ENCODE measurements around the gene EFCAB9.
"Not testable (repeated sequence)": the region's sequence is repeated elsewhere in the genome, so short reads cannot be mapped to it uniquely, and the experiment has no call there.

The EFCAB9 gene

DNA sequence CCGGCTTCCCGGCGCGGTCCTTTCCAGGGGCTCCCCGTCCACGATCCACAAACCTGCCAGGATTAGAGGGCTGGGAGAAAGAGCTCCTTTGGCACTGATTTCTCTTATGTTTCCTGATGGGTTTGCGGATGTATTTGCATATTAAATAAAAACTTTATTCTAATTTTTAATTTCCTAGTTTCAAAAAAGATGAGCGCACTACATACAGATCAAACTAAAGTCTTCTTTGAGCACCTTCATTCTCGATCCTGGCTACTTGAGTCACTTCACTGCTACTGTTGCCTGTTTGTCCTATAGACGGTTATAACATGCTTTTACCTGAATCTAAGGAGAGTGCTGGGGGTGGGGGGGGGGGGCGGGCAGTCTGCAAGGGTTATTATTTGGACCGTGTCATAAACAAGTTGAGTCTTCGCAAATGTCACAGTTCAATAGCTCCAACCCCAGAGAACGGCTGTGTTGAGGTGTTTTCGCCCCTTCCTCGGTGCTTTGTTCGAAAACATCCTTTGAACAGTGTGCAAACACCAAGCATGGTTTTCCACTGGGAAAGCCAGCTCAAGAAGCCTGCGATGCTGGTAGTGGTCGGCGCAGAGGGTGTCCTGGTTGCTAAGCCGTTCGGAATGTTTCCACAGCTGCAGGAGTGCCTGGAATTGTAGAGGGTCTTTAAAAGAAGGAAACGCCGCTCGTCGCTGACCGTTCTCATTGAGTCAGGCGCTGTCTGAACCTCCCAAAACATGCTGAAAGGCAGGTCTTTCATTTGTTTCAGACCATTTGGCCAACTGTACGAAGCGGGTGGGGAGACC is 4.9 kb upstream of the EFCAB9 start:
- DNase-seq, result no peak

DNA sequence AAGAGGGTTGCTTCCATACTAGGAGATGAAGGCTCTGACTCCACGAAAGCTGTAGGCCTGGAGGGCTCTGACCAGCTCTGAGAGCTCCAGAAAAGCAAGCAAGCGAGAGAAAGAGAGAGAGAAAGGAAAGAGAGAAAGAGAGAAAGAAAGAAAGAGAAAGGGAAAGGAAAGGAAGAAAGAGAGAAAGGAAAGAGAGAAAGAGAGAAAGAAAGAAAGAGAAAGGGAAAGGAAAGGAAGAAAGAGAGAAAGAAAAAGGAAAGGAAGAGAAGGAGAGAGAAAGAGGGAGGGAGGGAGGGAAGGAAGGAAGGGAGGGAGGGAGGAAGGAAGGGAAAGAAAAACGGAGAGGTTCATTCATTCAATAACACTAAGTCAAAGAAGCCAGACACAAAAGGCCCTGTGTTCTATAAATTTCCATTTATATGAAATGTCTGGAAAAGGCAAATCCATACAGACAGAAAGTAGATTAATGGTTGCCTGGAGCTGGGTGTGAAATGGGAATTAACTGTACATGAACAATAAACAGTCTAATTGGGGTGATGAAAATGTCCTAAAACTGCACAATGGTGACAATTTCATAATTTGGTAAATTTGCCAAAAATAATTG is 4.2 kb upstream of the EFCAB9 start:
- no peak for DNase-seq

DNA sequence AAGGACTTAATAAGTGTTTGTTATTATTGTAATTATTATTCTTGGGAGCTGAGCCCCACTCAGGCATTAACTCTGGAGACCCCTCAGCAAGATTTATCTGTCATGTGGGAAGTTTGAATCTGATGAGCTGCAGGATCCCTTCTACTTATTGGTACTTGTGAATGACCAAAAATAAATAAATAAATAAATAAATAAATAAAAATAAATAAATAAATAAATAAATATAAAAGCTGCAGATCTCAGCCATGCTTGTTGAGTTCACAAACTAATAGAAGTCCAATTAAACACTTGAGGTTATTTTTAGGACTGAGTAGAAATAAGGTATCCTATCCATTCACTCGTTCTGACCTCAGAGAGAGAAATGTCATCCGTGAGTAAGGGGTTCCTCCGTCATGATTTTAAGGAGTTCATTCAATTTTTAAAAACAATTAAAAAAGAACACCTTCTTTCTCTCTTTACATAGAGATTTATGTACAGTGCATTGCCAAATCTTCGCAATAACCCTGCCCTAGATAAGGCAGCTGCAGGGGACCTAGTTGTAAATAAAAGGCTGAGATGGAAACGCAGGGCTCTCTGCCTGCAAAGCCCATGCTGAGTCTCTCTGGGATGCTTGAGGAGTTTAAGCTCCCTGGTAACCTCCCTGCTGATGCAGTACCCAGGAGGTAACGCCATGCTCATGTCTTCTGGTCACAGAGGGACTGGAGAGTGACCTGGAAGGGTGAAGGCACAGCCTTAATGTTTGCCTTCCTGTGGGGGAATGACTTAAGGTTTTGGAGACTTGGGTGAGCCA is 1.2 kb downstream of the EFCAB9 start:
- DNase-seq, result no peak

DNA sequence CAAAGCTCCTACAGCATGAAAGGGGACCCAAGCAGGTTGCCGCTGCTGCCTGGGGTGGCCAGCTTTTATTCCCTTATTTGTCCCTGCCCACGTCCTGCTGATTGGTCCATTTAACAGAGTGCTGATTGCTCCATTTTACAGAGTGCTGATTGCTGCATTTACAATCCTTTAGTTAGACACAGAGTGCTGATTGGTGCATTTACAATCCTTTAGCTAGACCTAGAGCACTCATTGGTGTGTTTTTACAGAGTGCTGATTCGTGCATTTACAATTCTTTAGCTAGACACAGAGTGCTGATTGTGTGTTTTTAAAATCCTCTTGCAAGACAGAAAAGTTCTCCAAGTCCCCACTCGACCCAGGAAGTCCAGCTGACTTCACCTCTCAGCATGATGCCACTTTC is 3.8 kb downstream of the EFCAB9 start:
- DNase-seq, result not testable (repeated sequence)

DNA sequence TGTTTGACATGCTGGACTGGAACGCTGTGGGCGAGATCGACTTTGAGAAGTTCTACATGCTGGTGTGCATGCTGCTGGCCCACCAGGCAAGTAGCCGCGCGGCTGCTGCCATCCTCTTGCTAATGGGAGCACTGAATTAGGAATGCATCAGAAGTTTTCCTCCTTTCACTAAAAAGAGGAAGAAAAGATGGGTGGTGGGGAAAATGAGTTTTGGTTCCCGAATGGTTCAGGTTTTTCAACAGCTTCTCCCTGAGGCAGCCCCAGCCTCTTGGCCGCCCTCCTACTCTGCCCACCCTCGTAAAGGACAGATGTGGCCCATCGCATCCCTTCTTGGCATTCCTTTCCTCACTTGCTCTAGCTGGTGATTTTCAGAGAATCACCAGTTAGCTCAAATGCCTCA is 5.5 kb downstream of the EFCAB9 start:
- no peak for DNase-seq

DNA sequence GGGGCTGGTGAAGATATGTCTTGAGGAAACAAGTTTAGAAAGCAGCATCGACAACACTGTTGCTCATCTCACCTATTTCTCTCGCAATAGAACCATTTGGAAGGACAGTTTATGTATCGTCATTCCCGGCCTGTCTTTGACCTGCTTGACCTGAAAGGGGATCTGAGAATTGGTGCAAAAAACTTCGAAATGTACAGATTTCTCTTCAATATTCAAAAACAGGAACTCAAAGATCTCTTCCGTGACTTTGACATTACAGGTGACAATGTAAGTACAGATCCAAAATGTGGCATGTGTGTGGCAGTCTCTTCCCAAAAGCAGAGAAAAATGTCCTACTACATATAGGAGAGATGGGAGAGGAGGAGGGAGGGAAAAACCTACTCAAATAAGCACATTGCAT is 6.5 kb downstream of the EFCAB9 start:
- no peak for DNase-seq

DNA sequence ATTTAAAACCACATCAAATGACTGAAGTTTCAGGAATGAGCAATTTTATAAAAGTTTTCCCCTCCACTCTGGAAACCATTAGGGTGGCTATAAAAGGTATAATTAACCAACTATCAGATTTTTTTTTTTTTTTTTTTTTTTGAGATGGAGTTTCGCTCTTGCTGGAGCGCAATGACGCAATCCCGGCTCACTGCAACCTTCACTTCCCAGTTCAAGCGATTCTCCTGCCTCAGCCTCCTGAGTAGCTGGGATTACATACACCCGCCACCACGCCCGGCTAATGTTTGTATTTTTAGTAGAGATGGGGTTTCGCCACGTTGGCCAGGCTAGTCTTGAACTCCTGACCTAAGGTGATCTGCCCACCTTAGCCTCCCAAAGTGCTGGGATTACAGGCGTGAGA is 12.0 kb downstream of the EFCAB9 start:
- not testable (repeated sequence) for DNase-seq

DNA sequence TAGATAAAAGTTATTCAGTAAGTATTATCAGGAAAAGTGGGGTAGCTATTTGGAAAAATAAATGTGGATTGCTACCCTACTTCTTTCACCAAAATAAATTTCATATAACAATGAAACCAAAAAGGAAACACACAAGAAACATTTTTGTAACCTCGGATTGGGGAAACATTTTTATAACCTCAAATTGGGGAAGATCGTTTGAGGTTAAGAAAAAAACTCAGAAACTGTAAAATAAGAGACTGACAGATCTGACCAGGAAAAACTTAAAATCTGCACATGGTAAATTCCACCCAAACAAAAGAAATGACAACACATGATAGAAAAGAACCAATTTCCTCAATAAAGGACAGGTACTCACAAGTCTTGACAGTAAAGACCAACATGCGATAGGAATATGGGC is 13.5 kb downstream of the EFCAB9 start:
- DNase-seq, result no peak

DNA sequence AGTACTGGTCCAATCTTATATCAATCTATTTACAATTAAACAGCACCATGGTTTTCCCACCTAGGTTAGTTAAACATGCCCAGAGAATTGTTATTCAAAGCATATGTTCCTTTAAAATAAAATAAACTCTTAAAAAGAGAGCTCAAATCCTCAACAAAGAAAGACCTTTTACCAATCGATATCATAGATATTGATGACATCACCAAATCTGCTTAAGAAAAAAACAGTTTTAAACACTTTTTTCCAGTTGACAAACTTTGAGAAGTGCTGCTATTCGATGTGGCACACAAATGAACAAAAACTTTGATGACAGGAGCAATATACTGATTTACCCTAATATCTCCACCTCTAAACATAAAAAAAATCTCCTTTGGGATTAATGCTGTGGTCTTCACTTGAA is 15.7 kb downstream of the EFCAB9 start:
- DNase-seq, result no peak

DNA sequence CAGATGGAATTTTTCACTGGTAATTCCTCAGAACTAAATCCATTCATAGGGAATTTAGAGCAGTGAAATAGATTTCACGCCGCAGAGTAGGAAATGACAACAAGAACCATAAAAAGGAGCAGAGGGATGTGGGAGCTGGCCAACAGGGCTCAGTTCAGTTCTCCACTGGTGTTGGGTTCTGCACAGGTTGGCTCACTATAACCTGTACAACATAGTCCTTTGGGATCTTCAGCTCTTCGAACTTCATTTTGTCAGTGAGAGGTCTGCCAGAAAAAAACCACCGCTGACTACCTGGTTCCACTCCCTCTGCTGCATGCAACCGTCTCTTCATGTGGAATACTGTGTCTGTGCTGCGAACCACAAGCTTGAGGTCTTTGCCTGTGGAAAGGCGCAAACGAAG is 17.7 kb downstream of the EFCAB9 start:
- DNase-seq, result no peak

DNA sequence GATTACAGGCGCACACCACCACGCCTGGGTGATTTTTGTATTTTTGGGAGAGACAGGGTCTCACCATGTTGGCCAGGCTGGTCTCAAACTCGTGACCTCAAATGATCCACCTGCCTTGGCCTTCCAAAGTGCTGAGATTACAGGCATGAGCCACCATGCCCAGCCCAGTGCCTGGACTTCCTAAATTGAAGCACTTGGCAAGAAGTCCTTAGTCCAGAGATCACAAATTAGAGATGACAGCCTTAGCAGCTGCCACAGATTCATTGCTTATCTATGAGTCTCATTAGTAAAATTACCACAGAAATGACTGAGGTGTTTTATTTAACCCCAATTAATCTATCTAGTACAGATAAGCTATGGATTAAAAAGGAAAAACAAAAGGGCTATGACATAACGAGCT is 19.2 kb downstream of the EFCAB9 start:
- DNase-seq, result no peak

DNA sequence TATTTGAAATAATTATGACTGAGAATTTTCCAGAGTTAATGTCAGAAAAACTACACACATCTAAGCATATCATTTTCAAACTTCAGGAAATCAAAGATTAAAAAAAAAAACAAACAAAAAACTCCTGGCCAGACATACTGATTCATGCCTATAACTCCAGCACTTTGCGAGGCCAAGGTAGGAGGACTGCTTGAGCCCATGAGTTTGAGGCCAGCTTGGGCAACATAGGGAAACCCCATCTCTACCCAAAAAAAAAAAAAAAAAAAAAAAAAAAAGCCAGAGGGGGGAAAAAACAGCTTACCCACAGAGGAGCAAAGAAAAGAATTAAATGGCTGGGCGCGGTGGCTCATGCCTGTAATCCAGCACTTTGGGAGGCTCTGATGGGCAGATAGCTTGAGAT is 22.4 kb downstream of the EFCAB9 start:
- no peak for DNase-seq

DNA sequence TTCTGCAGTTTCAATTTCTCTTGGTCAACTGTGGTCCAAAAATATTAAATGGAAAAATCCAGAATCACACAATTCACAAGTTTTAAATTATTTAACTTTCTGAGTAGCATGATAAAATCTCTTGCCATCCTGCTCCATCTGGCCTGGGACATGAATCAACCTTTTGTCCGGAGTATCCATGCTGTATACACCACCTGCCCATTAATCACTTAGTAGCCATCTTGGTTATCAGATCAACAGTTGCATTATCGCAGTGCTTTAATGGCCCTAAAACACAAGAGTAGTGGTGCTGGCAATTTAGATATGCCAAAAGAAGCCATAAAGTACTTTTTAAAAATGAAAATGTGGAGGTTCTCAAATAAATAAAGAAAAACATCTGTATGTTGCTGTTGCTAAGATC is 25.3 kb downstream of the EFCAB9 start:
- no peak for DNase-seq

DNA sequence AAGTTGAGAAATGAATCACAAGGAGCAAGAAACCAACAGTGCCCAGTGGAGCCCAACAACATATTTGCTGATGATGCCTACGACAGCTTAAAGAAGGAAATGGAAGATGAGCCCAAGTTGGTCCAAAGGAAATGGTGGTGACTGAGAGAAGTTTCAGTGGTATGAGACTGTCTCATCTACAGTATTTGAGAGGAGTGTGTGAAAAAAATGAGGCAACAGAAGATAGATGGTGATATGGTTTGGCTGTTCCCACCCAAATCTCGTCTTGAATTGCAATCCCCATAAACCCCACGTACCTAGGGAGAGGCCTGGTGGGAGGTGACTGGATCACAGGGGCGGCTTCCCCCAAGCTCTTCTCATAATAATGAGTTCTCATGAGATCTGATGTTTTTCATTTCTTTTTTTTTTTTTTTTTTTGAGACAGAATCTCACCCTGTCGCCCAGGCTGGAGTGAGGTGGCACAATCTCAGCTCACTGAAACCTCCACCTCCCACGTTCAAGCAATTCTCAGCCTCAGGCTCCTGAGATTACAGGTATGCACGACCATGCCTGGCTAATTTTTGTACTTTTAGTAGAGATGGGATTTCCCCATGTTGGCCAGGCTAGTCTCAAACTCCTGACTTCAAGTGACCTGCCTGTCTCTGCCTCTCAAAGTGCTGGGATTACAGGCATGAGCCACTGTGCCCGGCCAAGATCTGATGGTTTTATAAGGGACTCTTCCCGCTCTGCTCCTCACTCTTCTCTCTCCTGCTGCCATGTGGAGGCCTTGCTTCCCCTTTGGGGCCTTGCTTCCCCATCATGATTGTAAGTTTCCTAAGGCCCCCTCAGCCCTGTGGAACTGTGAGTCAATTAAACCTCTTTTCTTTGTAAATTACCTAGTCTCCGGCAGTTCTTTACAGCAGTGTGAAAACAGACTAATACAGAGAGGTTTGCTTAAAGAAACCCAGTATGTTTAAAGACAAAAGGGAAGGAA is 30.2 kb downstream of the EFCAB9 start:
- no peak for DNase-seq

DNA sequence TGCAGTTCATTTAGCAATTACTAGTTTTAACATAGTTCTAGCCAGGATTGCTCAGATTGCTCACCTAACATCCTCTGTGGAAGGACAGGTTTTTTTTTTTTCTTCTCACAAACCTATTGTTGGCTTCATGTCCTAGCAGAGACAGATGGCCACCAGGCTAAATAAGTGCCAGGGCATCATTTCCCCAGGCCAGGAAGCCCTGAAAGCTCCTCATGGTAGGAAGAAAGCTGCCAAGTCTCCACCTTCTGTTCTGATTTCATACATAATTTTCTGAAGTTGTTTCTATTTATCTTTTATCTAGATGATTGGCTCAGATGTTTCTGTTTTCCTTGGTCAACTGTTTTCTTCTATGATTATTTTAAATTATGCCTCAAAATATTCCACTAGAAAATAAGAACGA is 31.0 kb downstream of the EFCAB9 start:
- DNase-seq, result no peak

DNA sequence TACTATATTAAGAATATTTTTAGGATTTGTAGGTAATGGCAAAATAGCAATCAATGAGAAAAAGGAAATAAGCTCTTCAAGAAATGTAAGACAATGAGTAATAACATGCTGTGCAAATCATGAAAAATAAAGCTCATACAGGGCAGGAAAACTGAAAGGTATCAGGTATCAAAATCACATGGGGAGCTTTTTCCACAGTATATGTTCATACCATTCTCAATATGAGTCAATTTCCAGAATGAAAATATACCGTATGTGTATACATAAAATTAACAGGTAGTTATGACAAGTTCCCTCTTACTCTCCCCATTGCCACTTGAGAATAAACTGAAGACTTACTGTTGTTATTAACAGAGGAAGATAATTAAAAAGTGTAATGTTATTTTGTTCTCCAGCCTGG is 35.9 kb downstream of the EFCAB9 start:
- DNase-seq, result no peak

DNA sequence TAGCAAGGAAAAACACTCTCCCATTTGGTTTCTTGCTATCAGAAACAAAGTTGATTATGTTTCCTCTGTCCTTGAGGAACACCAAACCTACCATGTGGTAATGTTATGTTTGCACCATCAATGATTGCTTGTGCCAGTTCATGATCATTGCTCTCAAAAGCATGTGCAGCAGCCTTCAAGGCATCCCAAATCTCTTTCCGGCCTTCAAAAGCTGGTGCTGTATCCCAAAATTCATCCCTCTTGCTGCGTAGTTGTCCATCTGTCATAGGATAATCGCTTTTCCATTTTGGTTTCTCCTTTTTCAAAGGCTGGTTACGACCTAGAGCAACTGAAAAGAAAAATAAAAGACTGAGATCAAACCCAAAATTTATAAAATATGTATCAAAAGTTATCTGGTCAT is 40.1 kb downstream of the EFCAB9 start:
- no peak for DNase-seq

DNA sequence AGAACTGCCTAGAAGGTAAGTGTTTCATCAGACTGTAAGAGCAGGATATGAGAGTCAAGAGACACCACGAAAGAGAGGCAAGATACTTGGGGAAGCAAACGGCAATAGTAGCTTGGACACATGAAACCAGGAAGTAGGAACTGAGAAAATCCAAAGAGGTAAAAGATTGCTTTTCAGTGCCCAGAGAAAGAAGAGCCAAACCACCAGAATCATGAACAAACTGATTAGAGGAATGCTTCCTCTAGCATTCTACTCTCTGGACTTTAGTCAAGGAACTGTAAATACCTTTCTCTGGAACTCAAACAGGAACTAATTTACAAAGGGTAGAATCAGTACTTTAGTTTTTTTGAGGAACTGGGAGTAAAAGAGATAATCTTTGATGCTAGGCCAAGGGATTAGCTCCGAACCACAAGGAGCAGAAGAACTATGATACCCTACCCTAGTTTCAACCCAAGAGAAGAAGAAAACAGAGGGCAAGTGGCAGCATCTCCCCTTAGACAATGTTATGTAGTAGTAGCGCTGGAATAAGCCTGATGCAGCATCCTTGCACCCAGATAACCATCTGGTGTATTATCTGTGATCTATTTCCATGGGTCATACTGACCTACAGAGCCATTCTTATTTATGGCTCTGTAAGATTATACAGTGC is 41.3 kb downstream of the EFCAB9 start:
- no peak for DNase-seq

DNA sequence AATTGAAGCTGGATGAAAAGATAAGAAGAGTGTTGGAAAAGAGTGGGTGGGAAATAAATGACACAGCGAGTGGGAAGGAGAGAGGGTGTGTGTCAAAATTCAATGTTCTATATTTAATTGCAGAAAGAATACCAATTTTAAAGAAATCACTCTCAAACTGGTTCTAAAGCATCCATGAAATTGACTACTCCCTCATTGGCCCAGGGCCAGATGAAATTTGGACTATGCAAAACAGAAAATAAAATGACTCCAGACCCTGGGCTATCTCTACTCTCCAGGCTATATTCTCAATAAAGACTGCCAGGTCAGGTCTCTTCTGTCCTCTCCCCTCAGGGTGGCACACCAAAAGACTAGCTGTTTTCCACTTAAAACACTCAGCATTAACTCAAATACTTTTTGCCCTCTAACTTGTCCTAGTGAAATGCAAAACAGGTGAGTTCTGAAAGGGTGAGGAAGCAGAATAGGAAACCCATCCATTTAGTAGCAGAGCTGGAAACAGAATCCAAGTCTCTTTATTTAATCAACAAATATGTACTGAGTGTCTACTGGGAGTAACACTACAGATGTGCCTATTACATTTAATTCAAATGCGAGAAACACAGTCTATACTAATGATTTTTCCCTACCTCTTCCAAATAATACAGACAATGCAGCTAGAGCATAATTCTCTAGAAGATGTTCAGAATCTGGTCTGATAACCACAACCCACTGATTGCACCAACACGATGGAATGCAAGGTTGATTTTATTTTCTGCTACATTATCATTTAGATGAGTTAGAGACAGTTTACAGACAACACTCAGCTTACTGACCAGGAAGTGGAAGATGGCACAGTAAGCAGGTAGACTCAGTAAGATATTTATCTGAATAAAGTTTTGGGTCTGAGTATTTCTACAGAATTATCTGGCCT is 42.1 kb downstream of the EFCAB9 start:
- DNase-seq, result no peak

DNA sequence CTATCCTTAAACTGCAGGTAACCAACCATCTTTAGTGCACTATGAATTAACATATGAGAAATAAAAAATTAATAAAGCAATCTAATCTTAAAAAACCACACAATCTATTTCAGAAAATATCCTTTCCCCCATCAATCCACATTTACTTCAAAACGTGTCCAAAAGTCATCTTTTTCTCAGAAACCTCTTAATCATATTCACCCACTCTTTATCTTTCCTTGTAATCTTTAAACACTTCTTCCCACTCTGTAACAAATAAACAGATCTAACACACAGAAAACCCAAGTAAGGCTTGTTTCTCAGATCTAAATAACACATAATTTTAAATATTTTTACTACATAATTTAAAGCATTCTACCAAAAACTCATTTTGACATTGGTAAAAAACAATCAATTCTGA is 44.4 kb downstream of the EFCAB9 start:
- no peak for DNase-seq

DNA sequence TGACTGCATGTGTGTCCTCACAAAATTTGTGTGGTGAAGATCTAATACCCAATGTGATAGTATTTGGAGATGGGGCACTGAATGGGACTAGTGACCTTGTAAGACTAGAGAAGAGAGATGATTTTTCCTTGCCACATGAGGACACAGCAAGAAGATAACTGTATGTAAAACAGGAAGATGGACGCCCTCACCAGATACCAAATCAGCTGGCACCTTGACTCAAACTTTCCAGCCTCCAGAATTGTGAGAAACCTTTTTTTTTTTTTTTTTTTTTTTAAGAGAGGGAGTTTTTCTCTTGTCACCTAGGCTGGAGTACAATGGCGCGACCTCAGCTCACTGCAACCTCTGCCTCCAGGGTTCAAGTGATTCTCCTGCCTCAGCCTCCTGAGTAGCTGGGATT is 49.3 kb downstream of the EFCAB9 start:
- DNase-seq, result no peak

Data from activated gamma-delta T cell treated with Interleukin-2 at 50 U/mL for 16 hours (primary cell).